ENCODE results near the gene UNC13B. TPM values are rescaled to one million over a fixed set of nuclear protein-coding genes. Genes with fewer than 3 reads are reported as not detected.

UNC13B gene
- total RNA-seq, 2 donors from 2014 or later = 12.9 to 14.6 TPM

DNA sequence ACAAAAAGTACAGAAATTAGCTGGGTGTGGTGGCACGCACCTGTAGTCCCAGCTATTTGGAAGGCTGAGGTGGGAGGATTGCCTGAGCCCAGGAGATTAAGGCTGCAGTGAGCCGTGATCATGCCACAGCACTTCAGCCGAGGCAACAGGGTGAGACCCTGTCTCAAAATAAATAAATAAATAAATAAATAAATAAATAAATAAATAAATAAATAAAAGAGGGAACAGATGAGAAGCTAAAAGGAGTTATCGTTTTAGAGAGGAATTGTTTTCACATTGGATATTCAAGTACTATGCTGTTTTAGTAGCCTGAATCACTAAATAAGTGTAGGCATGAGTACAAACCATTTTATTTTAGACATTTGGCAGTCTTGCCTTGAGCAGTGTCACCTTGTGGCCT is 151.7 kb downstream of the UNC13B start:
- Histone ChIP-seq H3K9me3 (no peaks in the 10 kb centered on the region), H3K27ac (no peak overlapping the region), H3K4me3 (no peak overlapping the region), H3K4me1 (peaks cover 0 to 20% of the 10 kb centered on the region in 2 donors), H3K36me3 (no peaks in the 10 kb centered on the region), H3K27me3 (no peaks in the 10 kb centered on the region)
- DNase-seq (ENCODE audit: low spot score) = no peak
- TF ChIP-seq, protein P1, sequence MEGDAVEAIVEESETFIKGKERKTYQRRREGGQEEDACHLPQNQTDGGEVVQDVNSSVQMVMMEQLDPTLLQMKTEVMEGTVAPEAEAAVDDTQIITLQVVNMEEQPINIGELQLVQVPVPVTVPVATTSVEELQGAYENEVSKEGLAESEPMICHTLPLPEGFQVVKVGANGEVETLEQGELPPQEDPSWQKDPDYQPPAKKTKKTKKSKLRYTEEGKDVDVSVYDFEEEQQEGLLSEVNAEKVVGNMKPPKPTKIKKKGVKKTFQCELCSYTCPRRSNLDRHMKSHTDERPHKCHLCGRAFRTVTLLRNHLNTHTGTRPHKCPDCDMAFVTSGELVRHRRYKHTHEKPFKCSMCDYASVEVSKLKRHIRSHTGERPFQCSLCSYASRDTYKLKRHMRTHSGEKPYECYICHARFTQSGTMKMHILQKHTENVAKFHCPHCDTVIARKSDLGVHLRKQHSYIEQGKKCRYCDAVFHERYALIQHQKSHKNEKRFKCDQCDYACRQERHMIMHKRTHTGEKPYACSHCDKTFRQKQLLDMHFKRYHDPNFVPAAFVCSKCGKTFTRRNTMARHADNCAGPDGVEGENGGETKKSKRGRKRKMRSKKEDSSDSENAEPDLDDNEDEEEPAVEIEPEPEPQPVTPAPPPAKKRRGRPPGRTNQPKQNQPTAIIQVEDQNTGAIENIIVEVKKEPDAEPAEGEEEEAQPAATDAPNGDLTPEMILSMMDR (IDR thresholded peaks at IDR 0.05) = no peak

DNA sequence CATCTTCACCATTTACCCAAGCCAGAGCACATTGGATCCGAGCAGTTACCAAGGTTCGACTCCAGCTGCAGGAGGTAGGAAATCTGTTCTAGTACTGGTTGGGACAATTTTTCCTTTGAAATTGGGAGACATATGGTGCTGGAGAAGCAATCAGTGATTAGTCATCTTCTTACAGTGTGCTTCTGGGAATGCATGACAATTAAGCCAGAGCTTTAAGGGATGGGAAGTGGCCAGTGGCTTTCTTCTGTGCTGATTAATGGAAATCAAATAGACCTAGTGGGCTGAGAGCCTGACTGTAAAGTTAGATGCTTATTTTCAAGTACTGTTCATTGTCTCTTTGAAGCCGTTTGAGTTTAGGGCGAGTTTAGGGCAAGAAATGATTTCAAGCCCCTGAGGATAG is 152.1 kb downstream of the UNC13B start:
- no peaks in the 10 kb centered on the region for H3K9me3 ChIP-seq
- H3K27ac ChIP-seq = no peak overlapping the region
- H3K4me1 ChIP-seq = peaks cover 0 to 20% of the 10 kb centered on the region in 2 donors
- no peaks in the 10 kb centered on the region for H3K36me3 ChIP-seq
- TF ChIP-seq, protein P1 (IDR thresholded peaks at IDR 0.05) = no peak
- no peaks in the 10 kb centered on the region for H3K27me3 ChIP-seq
- H3K4me3 ChIP-seq = no peak overlapping the region
- DNase-seq (ENCODE audit: low spot score) = no peak

DNA sequence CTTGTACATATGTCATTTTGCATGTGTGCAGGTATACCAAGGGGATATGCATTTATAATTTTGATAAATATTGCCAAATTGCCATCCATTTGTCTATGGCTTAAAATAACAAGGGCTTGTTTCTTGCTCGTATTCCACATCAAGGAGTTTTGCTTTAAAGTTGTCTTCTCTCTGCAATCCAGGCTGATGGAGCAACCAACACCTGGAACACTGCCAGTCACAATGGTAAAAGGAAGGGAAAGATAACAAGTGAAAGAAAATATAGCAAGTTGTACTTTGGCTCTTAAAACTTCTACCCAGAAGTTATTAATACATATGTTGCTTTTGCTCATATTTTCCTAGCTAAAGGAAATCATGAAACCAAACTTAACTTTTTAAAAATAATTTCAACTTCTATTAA is 156.9 kb downstream of the UNC13B start:
- DNase-seq (ENCODE audit: low spot score) = no peak
- Histone ChIP-seq H3K36me3 (no peaks in the 10 kb centered on the region), H3K27me3 (no peaks in the 10 kb centered on the region), H3K27ac (no peak overlapping the region), H3K4me1 (no peaks in the 10 kb centered on the region), H3K4me3 (no peak overlapping the region), H3K9me3 (no peaks in the 10 kb centered on the region)
- TF ChIP-seq, protein P1 (IDR thresholded peaks at IDR 0.05) = no peak

DNA sequence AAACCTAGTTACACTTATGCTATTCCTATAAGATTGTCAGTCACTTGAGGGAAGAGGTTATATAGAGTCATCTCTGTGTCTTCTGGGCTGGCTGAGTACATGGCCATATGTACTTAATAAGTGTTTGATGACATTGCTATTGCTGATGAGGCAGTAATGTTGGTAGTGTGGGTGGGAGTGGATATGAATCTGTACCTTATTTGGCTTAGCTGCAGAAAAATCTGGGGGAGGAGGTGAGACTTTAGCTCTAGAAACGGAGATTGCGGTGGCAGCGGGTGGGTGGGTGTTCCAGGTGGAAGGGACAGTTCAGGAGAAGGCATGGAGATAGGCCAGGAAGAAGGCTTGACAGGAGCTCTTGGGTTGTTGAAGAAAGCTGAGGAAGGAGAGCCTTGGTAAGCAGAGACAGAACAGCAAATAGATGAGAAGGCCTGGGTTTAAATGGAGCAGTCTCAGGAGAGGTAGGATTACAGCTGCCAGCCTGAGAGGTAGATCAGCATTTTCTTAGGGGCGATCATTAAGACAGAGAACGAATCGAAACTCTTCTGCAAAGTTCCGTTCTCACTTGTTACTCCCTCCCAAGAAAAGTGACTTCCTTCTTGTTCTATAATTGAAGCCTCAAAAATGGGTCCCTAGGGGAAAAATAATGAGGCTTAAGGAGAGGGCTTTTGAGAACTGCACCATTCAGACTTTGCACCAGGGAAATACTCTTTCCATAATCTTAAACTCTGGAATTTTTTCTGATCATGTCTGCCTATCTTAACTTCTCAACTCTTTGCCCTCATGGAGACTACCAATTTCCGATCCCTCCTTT is 160.5 kb downstream of the UNC13B start:
- Histone ChIP-seq H3K4me1 (no peaks in the 10 kb centered on the region), H3K27ac (no peak overlapping the region), H3K4me3 (no peak overlapping the region), H3K9me3 (no peaks in the 10 kb centered on the region), H3K27me3 (no peaks in the 10 kb centered on the region), H3K36me3 (no peaks in the 10 kb centered on the region)
- no peak for DNase-seq (ENCODE audit: low spot score)
- TF ChIP-seq, protein P1 (IDR thresholded peaks at IDR 0.05) = no peak

DNA sequence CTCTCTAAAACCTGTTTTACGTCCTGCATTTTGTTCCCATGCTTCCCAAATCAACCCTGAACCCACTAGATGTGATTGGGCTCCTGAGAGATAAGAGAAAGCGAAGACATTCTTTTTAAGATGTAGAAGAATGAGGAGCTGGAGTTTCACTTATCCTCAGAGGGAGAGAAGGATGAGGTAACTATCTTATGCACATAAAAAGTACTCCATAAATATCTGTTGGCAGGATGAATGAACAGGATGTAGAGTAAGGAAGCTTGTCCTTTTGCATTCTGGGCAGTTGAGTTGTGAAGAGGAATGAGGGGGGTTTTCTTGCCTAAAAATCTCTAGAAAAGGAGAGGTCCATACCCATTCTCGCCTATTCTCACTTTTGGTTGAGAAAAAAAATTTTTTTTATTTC is 163.2 kb downstream of the UNC13B start:
- no peaks in the 10 kb centered on the region for H3K27me3 ChIP-seq
- TF ChIP-seq, protein P1 (IDR thresholded peaks at IDR 0.05) = no peak
- no peak for DNase-seq (ENCODE audit: low spot score)
- no peaks in the 10 kb centered on the region for H3K36me3 ChIP-seq
- no peak overlapping the region for H3K27ac ChIP-seq
- no peaks in the 10 kb centered on the region for H3K4me1 ChIP-seq
- no peak overlapping the region for H3K4me3 ChIP-seq
- H3K9me3 ChIP-seq = no peaks in the 10 kb centered on the region

DNA sequence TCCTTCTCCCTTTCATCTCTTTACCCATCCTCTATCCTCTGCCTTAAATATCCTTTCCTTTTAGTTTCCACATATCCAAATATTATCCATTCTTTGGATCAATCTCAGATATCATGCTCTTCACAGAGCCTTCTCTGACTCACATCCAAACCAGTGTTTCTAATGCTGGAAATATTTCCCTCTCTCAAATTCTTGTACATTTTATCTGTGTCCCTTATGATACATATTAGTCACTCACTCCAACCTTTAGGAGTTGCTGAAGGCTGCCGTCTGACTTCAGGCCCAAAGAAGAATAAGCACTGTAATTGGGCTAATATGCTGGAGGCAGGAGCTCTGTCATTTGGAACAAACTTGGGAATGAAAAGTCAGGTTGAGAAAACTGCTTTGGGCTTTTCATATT is 171.7 kb downstream of the UNC13B start:
- Histone ChIP-seq H3K4me1 (no peaks in the 10 kb centered on the region), H3K27ac (no peak overlapping the region), H3K36me3 (no peaks in the 10 kb centered on the region), H3K4me3 (no peak overlapping the region), H3K9me3 (no peaks in the 10 kb centered on the region), H3K27me3 (no peaks in the 10 kb centered on the region)
- no peak for DNase-seq (ENCODE audit: low spot score)
- TF ChIP-seq, protein P1 (IDR thresholded peaks at IDR 0.05) = no peak
